AG09309 (cell line): ENCODE data around the gene CCL17.

ENCODE experiments used
- DNase-seq: peaks from one replicate; pipeline ENCODE4 v3.0.0-alpha.2; 2010; ENCODE audit warnings: low read depth
- H3K4me3 ChIP-seq: 2 replicates; pipeline ENCODE4 v1.5.1; 2011; ENCODE audit warnings: mild to moderate bottlenecking, low read depth, low read length, moderate library complexity; ENCODE audit not compliant: control insufficient read depth
- TF ChIP-seq, protein P1 (sequence below): IDR thresholded peaks from 2 replicates; pipeline ENCODE4 v1.5.1; 2011; ENCODE audit warnings: mild to moderate bottlenecking, low read depth, low read length, inconsistent platforms; ENCODE audit not compliant: insufficient read depth, control insufficient read depth; ENCODE audit errors: missing control alignments

CCL17 gene

DNA sequence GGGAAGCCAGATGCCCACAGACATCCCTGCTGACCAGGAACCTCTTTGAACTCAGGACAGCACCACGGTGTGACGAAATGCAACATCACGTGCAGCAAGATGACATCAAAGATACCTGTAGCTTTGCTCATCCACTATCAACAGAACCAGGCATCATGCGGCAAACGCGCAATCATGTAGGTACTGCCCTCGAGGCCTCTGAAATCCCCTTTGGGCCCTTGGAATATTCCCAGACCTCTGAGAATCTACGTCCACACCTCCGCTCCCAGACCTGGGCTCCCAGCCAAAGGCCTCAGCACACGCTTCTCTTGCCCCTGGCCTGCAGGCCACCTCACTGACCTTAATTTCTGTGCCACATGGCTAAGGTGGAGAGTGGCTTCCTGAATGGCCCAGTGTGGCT lies 25.0 kb upstream of the CCL17 start:
- no peak for DNase-seq
- TF ChIP-seq, protein P1, sequence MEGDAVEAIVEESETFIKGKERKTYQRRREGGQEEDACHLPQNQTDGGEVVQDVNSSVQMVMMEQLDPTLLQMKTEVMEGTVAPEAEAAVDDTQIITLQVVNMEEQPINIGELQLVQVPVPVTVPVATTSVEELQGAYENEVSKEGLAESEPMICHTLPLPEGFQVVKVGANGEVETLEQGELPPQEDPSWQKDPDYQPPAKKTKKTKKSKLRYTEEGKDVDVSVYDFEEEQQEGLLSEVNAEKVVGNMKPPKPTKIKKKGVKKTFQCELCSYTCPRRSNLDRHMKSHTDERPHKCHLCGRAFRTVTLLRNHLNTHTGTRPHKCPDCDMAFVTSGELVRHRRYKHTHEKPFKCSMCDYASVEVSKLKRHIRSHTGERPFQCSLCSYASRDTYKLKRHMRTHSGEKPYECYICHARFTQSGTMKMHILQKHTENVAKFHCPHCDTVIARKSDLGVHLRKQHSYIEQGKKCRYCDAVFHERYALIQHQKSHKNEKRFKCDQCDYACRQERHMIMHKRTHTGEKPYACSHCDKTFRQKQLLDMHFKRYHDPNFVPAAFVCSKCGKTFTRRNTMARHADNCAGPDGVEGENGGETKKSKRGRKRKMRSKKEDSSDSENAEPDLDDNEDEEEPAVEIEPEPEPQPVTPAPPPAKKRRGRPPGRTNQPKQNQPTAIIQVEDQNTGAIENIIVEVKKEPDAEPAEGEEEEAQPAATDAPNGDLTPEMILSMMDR = no peak
- H3K4me3 ChIP-seq = no peak overlapping the region

DNA sequence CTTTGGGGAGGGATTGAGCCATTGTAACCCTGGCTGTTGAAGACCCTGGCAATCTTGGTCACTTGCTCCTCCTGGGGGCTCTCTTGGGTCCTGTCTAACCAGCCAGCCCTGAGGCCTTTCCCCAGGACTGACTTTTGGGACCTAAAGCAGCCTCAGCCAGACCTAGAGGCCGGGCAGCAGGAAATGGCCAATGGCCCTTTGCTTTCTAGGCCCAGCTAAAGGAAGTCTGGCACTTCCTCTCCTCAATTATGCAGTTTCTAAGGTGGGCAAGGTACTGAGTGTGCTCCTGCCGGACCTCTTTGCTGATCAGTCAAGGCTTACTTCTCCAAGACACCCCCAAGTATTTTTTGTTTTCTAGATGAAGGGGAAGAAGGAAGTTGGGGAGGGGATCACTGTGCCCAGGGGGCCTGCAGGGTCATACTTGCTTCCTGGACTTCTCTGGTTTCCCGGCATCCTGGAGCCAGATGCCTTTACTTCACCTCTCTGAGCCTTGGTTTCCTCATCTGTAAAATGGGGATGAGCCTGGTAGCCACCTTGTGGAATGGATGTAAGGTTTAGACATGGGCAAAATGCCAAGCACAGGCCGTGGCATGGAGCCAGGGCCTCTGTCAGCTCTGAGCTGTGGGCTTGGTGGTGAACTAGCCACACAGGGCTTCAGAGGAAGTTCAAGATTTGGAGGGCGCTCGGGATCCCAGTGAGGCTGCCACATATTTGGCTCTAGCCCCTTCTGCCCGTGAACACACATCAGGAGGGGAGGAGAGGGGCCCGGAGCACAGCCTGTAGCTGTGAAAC lies 23.7 kb upstream of the CCL17 start:
- H3K4me3 ChIP-seq = no peak overlapping the region
- TF ChIP-seq, protein P1 = no peak
- DNase-seq = no peak

DNA sequence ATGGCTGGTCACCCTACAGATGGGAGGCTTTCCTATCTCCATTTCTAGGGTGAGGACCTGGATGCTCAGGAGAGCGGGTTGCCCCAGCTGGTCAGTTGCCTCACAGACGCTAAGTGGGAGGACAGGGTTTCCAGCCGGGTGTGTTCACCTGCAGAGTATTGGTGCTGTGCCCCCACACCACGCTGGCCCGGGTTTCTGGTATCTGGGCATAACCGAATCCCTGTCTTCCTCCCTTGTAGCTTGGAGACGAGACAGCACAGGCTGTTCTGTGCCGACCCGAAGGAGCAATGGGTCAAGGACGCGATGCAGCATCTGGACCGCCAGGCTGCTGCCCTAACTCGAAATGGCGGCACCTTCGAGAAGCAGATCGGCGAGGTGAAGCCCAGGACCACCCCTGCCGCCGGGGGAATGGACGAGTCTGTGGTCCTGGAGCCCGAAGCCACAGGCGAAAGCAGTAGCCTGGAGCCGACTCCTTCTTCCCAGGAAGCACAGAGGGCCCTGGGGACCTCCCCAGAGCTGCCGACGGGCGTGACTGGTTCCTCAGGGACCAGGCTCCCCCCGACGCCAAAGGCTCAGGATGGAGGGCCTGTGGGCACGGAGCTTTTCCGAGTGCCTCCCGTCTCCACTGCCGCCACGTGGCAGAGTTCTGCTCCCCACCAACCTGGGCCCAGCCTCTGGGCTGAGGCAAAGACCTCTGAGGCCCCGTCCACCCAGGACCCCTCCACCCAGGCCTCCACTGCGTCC lies 22.6 kb upstream of the CCL17 start:
- TF ChIP-seq, protein P1 = no peak
- no peak for DNase-seq
- H3K4me3 ChIP-seq = no peak overlapping the region

DNA sequence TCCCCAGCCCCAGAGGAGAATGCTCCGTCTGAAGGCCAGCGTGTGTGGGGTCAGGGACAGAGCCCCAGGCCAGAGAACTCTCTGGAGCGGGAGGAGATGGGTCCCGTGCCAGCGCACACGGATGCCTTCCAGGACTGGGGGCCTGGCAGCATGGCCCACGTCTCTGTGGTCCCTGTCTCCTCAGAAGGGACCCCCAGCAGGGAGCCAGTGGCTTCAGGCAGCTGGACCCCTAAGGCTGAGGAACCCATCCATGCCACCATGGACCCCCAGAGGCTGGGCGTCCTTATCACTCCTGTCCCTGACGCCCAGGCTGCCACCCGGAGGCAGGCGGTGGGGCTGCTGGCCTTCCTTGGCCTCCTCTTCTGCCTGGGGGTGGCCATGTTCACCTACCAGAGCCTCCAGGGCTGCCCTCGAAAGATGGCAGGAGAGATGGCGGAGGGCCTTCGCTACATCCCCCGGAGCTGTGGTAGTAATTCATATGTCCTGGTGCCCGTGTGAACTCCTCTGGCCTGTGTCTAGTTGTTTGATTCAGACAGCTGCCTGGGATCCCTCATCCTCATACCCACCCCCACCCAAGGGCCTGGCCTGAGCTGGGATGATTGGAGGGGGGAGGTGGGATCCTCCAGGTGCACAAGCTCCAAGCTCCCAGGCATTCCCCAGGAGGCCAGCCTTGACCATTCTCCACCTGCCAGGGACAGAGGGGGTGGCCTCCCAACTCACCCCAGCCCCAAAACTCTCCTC lies 21.9 kb upstream of the CCL17 start:
- DNase-seq = no peak
- no peak overlapping the region for H3K4me3 ChIP-seq
- TF ChIP-seq, protein P1 = no peak

DNA sequence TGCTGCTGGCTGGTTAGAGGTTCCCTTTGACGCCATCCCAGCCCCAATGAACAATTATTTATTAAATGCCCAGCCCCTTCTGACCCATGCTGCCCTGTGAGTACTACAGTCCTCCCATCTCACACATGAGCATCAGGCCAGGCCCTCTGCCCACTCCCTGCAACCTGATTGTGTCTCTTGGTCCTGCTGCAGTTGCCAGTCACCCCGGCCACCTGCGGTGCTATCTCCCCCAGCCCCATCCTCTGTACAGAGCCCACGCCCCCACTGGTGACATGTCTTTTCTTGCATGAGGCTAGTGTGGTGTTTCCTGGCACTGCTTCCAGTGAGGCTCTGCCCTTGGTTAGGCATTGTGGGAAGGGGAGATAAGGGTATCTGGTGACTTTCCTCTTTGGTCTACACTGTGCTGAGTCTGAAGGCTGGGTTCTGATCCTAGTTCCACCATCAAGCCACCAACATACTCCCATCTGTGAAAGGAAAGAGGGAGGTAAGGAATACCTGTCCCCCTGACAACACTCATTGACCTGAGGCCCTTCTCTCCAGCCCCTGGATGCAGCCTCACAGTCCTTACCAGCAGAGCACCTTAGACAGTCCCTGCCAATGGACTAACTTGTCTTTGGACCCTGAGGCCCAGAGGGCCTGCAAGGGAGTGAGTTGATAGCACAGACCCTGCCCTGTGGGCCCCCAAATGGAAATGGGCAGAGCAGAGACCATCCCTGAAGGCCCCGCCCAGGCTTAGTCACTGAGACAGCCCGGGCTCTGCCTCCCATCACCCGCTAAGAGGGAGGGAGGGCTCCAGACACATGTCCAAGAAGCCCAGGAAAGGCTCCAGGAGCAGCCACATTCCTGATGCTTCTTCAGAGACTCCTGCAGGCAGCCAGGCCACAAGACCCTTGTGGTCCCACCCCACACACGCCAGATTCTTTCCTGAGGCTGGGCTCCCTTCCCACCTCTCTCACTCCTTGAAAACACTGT lies 21.0 kb upstream of the CCL17 start:
- DNase-seq = no peak
- TF ChIP-seq, protein P1 = no peak
- H3K4me3 ChIP-seq = no peak overlapping the region
